GM12874 (cell line): ENCODE measurements around the gene KCNB1.

Experiments used
- TF ChIP-seq, protein P1 (sequence below): IDR thresholded peaks from 2 replicates; pipeline ENCODE4 v1.5.1; 2011; ENCODE audit warnings: low read depth, mild to moderate bottlenecking, control low read depth, low read length, moderate library complexity; ENCODE audit not compliant: insufficient read depth

KCNB1 gene

DNA sequence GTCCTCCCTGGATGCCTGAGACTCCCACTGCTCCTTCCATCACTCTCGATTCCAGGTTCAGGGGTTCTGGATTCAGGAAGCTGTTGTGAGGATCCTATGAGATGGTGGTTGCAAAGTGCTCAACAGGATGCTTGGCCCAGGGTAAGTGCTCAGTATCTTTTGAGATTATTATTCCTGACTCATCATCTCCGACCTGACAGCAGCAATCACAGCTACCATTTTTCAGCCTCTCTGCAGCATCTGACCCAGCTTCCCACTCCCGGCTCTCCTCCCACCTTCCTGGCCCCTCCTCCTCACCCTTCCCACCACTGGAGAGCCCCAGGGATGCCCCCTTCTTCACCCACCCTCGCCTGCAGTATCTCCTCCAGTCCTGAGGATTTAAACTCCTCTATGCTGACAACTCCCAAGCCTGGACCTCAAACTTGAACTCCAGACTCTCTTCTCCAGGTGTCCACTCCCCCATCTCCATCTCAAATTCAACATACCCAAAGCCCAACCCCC is 36.8 kb upstream of the KCNB1 start:
- TF ChIP-seq, protein P1, sequence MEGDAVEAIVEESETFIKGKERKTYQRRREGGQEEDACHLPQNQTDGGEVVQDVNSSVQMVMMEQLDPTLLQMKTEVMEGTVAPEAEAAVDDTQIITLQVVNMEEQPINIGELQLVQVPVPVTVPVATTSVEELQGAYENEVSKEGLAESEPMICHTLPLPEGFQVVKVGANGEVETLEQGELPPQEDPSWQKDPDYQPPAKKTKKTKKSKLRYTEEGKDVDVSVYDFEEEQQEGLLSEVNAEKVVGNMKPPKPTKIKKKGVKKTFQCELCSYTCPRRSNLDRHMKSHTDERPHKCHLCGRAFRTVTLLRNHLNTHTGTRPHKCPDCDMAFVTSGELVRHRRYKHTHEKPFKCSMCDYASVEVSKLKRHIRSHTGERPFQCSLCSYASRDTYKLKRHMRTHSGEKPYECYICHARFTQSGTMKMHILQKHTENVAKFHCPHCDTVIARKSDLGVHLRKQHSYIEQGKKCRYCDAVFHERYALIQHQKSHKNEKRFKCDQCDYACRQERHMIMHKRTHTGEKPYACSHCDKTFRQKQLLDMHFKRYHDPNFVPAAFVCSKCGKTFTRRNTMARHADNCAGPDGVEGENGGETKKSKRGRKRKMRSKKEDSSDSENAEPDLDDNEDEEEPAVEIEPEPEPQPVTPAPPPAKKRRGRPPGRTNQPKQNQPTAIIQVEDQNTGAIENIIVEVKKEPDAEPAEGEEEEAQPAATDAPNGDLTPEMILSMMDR = no peak

- TF ChIP-seq, protein P1 = no peak
Measured at GRCh38 chr20:49518576-49518975, 36.1 kb upstream of the KCNB1 start.

DNA sequence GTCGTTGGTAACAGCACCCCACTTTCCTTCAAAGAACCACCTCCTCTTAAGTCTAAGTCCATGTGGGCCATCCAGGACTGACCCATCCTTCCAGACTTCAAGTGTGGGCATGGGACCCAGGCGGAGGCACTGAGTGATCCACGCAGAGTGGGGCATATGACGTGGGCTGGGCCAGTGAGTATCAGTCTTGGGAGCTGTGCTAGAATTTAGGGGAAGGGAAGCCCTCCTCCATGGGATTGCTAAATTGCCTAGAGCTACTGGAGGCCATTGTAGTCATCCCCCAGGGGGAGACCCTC is 35.3 kb upstream of the KCNB1 start:
- TF ChIP-seq, protein P1 = no peak

- TF ChIP-seq, protein P1 = no peak
Measured at GRCh38 chr20:49516916-49517804, 34.7 kb upstream of the KCNB1 start.

- TF ChIP-seq, protein P1 = no peak
Measured at GRCh38 chr20:49515586-49515985, 33.1 kb upstream of the KCNB1 start.

- TF ChIP-seq, protein P1 = no peak
Measured at GRCh38 chr20:49513517-49513916, 31.0 kb upstream of the KCNB1 start.

GRCh38 chr20:49513009-49513408 is 30.5 kb upstream of the KCNB1 start:
- TF ChIP-seq, protein P1 = no peak
